ENCODE results near the gene HNRNPLL.

The HNRNPLL gene

GRCh38 chr2:38557217-38557616 is 45.5 kb downstream of the HNRNPLL start:
- H3K4me3 ChIP-seq (ENCODE audit: low read depth, low read length), result no peak overlapping the region
- TF ChIP-seq, protein P1, sequence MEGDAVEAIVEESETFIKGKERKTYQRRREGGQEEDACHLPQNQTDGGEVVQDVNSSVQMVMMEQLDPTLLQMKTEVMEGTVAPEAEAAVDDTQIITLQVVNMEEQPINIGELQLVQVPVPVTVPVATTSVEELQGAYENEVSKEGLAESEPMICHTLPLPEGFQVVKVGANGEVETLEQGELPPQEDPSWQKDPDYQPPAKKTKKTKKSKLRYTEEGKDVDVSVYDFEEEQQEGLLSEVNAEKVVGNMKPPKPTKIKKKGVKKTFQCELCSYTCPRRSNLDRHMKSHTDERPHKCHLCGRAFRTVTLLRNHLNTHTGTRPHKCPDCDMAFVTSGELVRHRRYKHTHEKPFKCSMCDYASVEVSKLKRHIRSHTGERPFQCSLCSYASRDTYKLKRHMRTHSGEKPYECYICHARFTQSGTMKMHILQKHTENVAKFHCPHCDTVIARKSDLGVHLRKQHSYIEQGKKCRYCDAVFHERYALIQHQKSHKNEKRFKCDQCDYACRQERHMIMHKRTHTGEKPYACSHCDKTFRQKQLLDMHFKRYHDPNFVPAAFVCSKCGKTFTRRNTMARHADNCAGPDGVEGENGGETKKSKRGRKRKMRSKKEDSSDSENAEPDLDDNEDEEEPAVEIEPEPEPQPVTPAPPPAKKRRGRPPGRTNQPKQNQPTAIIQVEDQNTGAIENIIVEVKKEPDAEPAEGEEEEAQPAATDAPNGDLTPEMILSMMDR (IDR thresholded peaks at IDR 0.05; ENCODE audit: low read depth, low read length, missing control alignments), result no peak
- DNase-seq (ENCODE audit: low read depth), result no peak

DNA sequence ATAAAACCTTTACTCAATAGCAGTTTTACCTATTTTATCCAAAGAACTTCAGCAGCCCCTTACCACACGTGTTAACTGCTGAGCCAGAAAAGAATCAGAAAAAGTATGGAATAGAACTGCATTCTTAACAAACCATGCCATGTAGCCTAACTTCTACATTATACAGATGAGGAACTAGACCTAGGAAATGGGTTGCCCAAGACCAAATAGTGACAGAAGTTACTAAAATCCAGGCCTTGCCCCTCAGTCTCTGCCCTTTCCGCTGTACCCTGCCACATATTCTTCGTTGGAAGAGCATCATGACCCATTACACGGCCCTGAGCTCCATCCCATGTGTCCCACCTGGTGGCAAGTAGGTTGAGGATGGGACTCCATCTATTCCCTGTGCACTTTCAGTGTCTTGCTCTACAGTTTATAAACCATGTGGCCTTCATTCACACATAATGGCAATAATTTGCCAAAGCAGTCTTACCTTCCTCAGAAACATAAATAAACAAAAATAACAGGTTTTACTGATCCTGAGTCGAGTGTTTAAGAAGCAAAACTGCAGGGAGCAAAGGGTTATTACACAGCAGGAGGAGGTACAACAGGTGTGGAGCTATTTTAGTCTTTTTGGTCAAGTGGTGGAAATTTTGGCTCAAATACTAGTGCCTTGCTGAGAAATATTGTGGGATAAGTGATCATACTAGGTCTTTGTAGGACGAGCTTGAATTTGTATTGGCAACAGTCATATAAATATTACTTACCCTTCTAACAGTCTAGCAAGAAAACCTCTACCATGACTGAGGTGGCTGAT is 46.5 kb downstream of the HNRNPLL start:
- TF ChIP-seq, protein P1 (IDR thresholded peaks at IDR 0.05; ENCODE audit: low read depth, low read length, missing control alignments), result no peak
- no peak overlapping the region for H3K4me3 ChIP-seq (ENCODE audit: low read depth, low read length)
- no peak for DNase-seq (ENCODE audit: low read depth)

DNA sequence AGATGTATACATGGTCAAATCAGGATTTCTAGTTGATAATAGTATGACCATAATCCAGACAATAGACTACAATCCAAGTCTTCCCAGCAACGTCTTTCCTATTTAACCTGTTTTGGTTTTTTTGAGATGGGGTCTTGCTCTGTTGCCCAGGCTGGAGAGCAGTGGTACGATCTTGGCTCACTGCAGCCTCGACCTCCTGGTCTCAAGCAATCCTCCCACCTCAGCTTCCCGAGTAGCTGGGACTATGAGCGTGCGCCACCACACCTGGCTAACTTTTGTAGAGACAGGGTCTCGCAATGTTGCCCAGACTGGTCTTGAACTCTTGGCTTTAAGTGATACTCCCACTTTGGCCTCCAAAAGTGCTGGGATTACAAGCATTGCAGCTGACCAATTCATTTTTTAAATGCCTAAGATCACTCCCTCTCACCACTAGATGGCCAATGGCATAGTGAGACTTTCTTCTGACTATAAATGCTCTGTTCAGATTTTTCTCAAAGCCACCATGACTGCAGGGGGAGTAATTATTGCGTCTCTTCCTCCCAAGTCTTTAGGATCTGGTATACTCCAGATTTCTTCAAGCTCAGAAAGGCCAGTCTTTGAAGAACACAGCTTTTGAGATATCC is 47.6 kb downstream of the HNRNPLL start:
- no peak overlapping the region for H3K4me3 ChIP-seq (ENCODE audit: low read depth, low read length)
- TF ChIP-seq, protein P1 (IDR thresholded peaks at IDR 0.05; ENCODE audit: low read depth, low read length, missing control alignments), result peak; percentile 64
- no peak for DNase-seq (ENCODE audit: low read depth)

DNA sequence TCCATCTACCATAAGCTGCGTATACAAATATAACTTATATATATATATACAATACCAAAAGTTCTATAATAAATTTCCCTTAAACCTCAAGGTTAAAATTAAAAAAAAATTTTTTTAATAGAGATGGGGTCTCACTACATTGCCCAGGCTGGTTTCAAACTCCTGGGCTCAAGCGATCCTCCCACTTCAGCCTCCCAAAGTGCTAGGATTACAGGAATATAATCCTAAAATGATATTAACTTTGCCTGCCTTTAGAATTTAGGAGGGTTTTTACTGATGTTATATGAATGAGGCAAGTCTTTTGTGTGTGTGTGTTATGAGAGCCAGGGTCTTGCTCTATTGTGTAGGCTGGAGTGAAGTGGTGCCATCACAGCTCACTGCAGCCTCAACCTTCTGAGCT is 49.2 kb downstream of the HNRNPLL start:
- TF ChIP-seq, protein P1 (IDR thresholded peaks at IDR 0.05; ENCODE audit: low read depth, low read length, missing control alignments), result no peak
- H3K4me3 ChIP-seq (ENCODE audit: low read depth, low read length), result no peak overlapping the region
- no peak for DNase-seq (ENCODE audit: low read depth)

DNA sequence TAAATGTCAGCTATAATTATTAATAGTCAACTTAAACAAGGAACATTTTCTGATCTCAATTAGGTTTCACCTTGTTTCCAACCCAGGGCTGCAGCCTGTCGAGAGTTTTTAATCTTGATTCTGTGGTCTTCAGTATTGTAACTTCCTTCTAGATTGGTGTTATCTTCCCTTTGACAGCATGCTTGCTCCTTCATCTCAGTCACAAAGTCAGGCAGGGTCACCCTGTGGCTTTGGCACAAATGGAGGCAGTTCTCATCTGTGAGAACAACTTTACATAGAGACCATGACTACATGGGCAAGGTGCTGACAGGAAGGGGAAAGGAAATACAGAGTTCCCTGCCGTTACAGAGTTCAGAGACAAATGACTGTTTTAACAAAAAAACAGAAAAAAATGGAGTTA is 50.5 kb downstream of the HNRNPLL start:
- TF ChIP-seq, protein P1 (IDR thresholded peaks at IDR 0.05; ENCODE audit: low read depth, low read length, missing control alignments), result no peak
- DNase-seq (ENCODE audit: low read depth), result no peak
- H3K4me3 ChIP-seq (ENCODE audit: low read depth, low read length), result no peak overlapping the region

DNA sequence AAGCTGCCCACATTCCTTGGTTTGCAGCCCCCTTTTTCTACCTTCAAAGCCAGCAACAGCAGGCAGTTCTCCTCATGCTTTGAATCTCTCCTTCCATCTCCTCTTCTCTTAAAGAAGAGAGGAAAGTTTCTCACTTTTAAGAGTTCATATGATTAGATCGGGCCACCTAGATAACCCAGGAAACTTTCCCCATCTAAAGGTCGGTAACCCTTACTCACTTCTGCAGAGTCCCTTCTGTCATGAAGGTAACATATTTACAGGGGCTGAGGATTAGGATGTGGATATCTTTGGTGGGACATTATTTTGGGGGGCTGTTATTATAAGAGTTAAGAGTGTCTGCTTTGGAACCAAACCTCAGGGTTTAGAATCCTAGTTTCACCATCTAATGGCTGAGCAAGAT is 51.0 kb downstream of the HNRNPLL start:
- TF ChIP-seq, protein P1 (IDR thresholded peaks at IDR 0.05; ENCODE audit: low read depth, low read length, missing control alignments), result no peak
- H3K4me3 ChIP-seq (ENCODE audit: low read depth, low read length), result no peak overlapping the region
- DNase-seq (ENCODE audit: low read depth), result no peak
